Brain microvascular endothelial cell (primary cell): Measurements from ENCODE around the gene ELOF1.

Experiments used
- DNase-seq: peaks from one replicate; pipeline ENCODE4 v3.0.0-alpha.2; 2020
- H3K27ac ChIP-seq: fragments of 250-450 bp; sonication (Bioruptor Pico); 2 replicates; pipeline ENCODE4 v1.5.1; 2020; ENCODE audit warnings: mild to moderate bottlenecking, moderate library complexity
- H3K27me3 ChIP-seq: fragments of 250-450 bp; sonication (Bioruptor Pico); replicated peaks from 2 replicates; pipeline ENCODE4 v1.5.1; 2020; ENCODE audit warnings: mild to moderate bottlenecking
- H3K36me3 ChIP-seq: fragments of 250-450 bp; sonication (Bioruptor Pico); replicated peaks from 2 replicates; pipeline ENCODE4 v1.5.1; 2020; ENCODE audit warnings: mild to moderate bottlenecking
- H3K4me3 ChIP-seq: 2 replicates; pipeline ENCODE4 v1.5.1; 2011; ENCODE audit warnings: low read depth, mild to moderate bottlenecking, control low read depth, low read length, moderate library complexity
- in situ Hi-C: cut with HindIII; loops from 2 replicates; pipeline ENCODE4 v1.10.0; 2017; ENCODE audit warnings: low sequenced_read_pairs, low pct_ligation_motif_present
- TF ChIP-seq, protein P1 (sequence below): IDR thresholded peaks from 2 replicates; pipeline ENCODE4 v1.5.1; 2011; ENCODE audit warnings: low read depth, mild to moderate bottlenecking, moderate library complexity, low read length, control low read depth, inconsistent platforms; ENCODE audit errors: missing control alignments

Gene ELOF1

DNA sequence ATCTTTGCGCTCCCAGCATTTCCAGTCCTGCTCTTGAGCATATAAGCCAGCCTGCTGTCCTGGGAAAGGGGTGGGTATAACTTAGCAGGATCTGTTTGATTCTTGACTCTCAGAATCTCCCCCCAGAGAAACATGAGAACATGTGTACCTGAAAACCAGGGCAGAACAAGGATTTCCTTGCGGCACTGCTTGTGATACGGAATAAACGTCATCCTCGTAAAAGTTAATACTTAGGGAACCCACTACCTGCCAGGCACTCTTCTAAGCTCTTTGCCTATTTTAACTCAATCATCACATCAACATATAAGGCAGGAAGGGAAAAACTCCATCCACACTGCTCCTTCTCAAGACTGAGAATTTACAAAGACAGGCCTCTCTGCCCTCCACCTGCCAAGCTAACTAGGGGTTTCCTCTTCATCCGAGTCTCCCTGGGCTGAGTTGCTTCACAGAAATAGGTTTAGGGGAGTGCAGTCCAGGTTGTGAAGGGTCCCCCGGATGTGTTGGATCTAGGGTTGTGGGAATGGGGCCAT lies 54.5 kb downstream of the ELOF1 start:
- TF ChIP-seq, protein P1, sequence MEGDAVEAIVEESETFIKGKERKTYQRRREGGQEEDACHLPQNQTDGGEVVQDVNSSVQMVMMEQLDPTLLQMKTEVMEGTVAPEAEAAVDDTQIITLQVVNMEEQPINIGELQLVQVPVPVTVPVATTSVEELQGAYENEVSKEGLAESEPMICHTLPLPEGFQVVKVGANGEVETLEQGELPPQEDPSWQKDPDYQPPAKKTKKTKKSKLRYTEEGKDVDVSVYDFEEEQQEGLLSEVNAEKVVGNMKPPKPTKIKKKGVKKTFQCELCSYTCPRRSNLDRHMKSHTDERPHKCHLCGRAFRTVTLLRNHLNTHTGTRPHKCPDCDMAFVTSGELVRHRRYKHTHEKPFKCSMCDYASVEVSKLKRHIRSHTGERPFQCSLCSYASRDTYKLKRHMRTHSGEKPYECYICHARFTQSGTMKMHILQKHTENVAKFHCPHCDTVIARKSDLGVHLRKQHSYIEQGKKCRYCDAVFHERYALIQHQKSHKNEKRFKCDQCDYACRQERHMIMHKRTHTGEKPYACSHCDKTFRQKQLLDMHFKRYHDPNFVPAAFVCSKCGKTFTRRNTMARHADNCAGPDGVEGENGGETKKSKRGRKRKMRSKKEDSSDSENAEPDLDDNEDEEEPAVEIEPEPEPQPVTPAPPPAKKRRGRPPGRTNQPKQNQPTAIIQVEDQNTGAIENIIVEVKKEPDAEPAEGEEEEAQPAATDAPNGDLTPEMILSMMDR, result no peak
- peak overlapping the region; percentile 62 for H3K4me3 ChIP-seq
- H3K27me3 ChIP-seq, result no peaks in the 10 kb centered on the region
- no peaks in the 10 kb centered on the region for H3K36me3 ChIP-seq
- in situ Hi-C loops, result no loop called here
- H3K27ac ChIP-seq, result no peak overlapping the region
- DNase-seq, result no peak
